ENCODE data around the gene SEC22B.
A peak's percentile ranks its signal among the peaks of the same experiment; 100 is the strongest.
"Not testable (repeated sequence)": the region's sequence is repeated elsewhere in the genome, so short reads cannot be mapped to it uniquely, and the experiment has no call there.

Gene SEC22B

GRCh38 chr1:120144626-120145025 is 31.7 kb downstream of the SEC22B start:
- DNase-seq = not testable (repeated sequence)

DNA sequence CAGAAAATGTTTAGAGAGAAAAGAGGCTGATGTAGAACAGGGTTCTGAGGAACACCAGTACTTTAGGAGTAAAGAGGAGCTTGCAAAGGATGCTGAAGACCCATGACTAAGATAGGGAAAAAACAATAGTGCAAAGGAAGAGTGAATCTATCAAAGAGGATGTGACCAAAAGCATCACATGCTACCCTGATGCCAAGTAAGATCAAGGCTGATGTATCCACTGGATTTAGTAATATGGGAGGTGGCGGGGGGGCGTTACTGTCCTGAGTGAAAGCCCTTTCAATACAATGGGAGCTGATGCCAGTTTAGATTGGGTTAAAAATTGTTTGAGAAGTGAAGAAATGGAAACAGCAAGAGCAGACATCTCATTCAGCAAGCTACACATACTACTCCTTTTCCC is 32.2 kb downstream of the SEC22B start:
- DNase-seq = not testable (repeated sequence)

DNA sequence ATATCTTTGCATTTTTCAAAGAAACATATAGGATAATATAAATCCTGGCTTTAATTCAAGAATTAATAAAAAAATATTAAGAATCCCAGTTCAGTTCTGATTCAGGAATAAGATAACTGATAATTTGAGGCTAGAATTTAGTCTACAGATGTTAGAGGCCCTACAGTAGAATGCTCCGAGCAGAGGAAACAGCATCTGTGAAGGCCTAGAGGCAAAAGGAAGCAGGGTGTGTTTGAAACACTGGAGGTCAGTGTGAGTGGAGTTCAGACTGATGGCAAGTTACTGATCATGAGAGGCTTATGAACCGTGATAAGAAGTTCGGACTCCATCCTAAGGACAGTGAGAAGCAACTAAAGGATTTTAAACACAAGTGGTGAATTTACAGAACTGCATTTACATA is 33.0 kb downstream of the SEC22B start:
- not testable (repeated sequence) for DNase-seq

DNA sequence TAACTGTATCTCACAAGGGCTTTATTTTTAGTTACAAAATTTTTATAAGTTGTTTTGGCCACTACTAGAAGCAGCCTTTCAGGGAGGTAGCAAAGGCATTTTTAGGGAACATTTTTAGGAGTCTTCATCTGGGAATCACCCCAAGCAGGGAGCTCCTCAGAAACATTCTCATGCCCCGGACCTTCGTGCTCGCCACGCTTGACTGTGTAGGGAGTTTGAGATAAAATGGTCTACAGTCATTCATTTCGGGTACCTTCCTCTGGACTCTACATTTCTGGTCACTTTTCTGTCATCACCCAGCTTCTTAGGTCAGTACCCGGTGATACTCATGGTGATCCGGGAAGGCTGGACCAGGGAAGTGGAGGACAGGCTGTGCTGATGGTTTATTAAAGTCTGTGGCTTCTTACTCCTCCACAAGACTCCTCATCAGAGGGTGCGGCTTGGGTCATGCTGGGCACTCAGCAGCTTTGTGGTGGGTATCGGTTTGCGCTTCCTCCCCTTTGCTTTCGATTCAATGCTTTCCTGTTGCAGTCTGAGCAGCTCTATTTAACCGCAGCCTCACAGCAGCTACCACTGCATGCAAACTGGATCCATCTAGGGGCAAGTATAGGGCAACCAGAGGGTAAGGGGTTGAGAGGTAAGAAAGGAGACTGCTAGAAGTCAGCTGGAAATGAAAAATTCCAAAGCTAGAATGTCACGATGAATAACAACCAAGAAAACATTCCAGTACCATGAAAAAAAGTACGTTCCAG is 33.6 kb downstream of the SEC22B start:
- peak; percentile 63 for DNase-seq

DNA sequence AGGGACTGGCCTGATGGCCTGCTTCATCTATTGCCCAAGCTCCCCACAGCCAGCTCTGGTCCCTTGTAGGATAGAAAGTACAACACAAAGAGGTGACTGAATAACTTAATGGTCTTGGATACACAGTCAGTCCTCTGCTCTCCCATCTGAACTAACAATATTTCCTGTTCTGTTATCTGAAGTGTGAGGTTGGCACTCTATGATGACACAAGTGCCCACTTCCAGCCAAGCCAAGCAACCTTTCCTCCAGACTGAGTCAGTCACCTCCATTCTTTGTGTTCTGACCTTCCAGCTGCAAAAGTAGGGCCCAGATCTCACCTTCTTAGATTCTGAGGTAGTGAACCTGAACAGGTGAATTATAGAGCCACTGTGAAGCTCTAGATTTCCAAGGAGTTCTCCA is 34.5 kb downstream of the SEC22B start:
- not testable (repeated sequence) for DNase-seq

- not testable (repeated sequence) for DNase-seq
These were observed 35.6 kb downstream of the SEC22B start for GRCh38 chr1:120140656-120141265.

GRCh38 chr1:120136086-120136485 is 40.2 kb downstream of the SEC22B start:
- not testable (repeated sequence) for DNase-seq

DNA sequence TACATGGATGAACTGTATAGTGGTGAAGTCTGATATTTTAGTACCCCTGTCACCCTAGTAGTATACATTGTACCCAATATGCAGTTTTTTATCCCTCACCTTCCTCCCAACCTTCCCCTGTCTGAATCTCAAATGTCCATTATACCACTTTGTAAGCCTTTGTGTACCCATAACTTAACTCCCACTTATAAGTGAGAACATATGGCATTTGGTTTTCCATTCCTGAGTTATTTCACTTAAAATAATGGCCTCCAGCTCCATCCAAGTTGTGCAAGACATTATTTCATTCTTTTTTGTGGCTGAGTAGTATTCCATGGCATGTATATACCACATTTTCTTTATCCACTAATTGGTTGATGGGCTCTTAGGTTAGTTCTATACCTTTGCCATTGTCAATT is 42.4 kb downstream of the SEC22B start:
- DNase-seq = not testable (repeated sequence)

DNA sequence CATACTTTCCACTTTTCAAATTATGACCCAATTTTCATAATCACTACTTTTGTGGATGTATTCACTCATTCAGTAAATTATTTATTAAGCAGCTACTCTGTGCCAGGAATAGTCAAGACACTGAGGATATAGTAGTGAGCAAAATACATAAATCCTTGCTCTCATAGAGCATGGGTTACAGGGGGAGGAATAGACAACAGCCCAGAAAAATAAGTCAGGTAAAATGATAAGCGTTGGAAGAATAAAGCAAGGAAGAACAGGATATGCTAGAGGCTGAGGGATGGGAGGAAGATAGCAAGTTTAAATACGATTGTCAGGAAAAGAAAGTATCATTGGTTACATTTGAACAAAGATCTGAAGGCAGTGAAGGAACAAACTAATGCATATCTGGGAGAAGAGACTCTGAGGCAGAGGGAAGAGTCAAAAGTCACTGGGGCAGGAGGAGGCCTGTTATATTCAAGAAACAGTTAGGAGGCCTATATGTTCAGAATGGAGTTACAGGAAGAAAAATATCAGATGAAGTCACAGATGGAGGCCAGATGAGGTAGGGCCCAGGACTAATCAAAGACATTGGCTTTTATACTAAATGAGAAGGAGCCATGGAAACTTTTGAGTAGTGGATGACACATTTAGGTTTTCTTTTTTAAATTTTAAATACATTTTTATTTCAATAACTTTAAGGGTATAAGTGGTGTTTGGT is 42.9 kb downstream of the SEC22B start:
- DNase-seq = no peak

- not testable (repeated sequence) for DNase-seq
These were observed 43.9 kb downstream of the SEC22B start for GRCh38 chr1:120132406-120132763.

GRCh38 chr1:120131611-120132405 is 44.5 kb downstream of the SEC22B start:
- not testable (repeated sequence) for DNase-seq

GRCh38 chr1:120127921-120128320 is 48.4 kb downstream of the SEC22B start:
- not testable (repeated sequence) for DNase-seq

DNA sequence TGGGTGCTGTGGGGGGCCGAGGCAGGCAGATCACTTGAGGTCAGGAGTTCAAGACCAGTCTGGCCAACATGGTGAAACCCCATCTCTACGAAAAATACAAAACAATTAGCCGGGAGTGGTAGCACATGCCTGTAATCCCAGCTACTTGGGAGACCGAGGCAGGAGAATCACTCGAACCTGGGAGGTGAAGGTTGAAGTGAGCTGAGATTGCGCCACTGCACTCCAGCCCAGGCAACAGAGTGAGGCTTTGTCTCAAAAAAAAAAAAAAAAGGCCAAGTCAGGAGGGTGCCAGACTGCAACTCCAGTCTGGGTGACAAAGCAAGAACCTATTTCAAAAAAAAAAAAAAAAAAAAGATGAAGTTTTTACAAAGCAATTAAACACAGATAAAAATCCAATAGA is 50.1 kb downstream of the SEC22B start:
- DNase-seq = not testable (repeated sequence)

GRCh38 chr1:120124628-120125027 is 51.7 kb downstream of the SEC22B start:
- not testable (repeated sequence) for DNase-seq

DNA sequence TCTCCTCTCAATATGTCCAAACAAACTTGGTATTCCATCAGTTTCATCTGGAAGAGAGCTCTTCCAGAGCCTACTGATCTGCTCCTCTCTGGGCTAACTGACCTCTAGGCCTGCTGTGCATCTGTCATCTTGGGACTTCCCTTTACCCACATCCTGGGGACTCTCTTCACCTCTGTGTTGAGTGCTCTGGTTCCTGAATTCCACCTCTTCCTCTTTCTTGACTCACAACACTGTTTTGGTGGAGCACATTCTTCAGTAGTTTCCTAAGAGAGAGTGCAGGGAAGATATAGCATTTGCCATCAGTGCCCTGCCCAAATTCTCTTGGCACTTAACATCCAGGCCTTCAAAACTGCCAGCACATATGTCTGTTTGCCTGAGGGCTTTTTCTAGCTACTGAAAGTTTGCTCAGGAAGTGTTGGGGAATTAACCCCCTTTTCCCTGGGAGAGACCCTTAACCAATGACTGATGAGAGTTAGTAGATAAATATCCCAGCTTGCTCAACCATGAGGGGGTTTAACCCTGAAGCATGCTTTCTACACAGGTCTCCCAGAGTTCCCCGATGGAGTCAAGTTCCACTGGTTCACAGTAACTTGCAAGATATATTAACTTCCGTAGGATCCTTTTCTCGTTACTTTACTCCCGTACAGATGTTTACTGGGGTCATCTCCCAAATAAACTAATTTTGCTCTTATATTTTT is 52.4 kb downstream of the SEC22B start:
- not testable (repeated sequence) for DNase-seq

GRCh38 chr1:120122262-120122893 is 53.9 kb downstream of the SEC22B start:
- not testable (repeated sequence) for DNase-seq

- not testable (repeated sequence) for DNase-seq
These were observed 54.5 kb downstream of the SEC22B start for GRCh38 chr1:120121830-120122229.

DNA sequence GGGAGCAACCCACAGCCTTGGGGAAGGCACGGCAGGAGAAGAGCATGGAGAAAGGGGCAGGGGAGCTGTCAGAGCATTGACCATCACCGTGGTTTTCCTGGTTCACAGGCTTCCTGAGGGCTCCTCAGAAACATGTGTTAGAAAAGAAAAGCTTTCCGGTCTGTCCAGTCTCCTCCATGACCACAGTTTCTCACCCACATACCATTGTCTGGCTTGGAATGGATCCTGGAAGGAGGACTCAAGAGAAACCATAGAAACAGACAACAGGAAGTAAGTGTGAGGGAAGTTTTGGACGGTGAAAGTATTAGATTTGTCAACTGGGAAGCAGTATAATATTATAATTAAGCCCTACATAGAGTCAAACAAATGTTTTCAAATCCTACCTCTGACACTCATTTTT is 55.8 kb downstream of the SEC22B start:
- not testable (repeated sequence) for DNase-seq

GRCh38 chr1:120117371-120118177 is 58.7 kb downstream of the SEC22B start:
- DNase-seq = not testable (repeated sequence)

DNA sequence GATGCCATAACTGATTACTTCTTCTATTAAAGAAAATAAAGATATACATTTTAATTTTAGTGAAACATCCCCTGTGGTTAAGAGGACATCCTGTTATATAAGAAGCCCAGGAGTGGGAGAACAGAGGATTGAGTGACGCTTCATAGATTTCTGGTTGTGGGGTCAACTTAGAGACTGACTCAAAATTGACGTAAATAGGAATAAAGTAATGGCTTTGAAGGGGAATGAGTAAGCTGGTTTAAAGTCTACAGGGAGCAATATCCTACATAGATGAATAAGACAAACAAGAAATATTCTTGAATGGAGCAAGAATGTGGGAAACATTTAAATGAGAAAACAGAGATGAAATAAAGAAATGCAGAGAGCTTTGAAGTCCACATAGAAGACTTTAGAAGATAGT is 60.2 kb downstream of the SEC22B start:
- not testable (repeated sequence) for DNase-seq

DNA sequence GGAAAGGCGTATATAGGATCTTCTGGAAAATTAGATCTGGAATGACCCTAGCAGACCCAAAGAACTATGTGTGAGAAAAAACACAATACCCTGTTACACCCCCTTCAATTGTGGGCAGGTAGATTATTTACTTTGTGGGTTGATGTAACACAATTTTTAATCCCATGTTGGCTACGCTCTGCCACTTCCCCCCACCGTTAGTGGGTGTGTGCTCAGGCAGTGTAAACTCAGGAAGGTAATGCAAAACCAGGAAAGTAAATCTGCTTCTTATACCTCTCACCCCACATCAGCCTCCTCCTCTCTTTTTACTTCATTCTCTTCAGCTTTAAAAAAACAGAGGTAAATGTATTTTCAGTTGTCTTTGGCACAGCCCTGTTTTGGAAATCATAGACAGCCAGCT is 63.2 kb downstream of the SEC22B start:
- not testable (repeated sequence) for DNase-seq

All from NK-92 treated with Interleukin-12 subunit alpha and Interleukin-12 subunit beta, amount 100 ng/mL, for 24 hours (cell line).